G401 (cell line): ENCODE results near the gene RRP36. TPM values are rescaled to one million over a fixed set of nuclear protein-coding genes. Genes with fewer than 3 reads are reported as not detected.
A peak's percentile ranks its signal among the peaks of the same experiment; 100 is the strongest.

ENCODE experiments used
- DNase-seq: peaks from one replicate; pipeline ENCODE4 v3.0.0-alpha.2; 2015; ENCODE audit warnings: low spot score
- in situ Hi-C: cut with HindIII; loops from 2 replicates; pipeline ENCODE4 v1.10.0; 2016; ENCODE audit warnings: low sequenced_read_pairs, mixed read lengths
- total RNA-seq: library from RNA; depleted of rRNA; stranded (reverse); fragments of >200 nt; shearing (Covaris generic); gene quantifications from 2 replicates; pipeline ENCODE4 v1.2.3, GENCODE V29; 2014

RRP36 gene
- total RNA-seq, 1 experiment from 2014 or later, result 164 TPM

GRCh38 chr6:43001843-43002242, 19.6 kb upstream of the RRP36 start:
- in situ Hi-C loops, result no loop called here
- no peak for DNase-seq

- no peak for DNase-seq
- in situ Hi-C loops, result no loop called here
Measured at GRCh38 chr6:43005844-43006243, 15.6 kb upstream of the RRP36 start.

GRCh38 chr6:43006251-43006650, 15.2 kb upstream of the RRP36 start:
- DNase-seq, result no peak
- in situ Hi-C loops, result no loop called here

- in situ Hi-C loops, result no loop called here
- no peak for DNase-seq
Measured at GRCh38 chr6:43007126-43007525, 14.3 kb upstream of the RRP36 start.

- in situ Hi-C loops, result no loop called here
- peak; percentile 16 for DNase-seq
Measured at GRCh38 chr6:43009124-43009523, 12.3 kb upstream of the RRP36 start.

GRCh38 chr6:43011207-43011606, 10.2 kb upstream of the RRP36 start:
- DNase-seq, result no peak
- in situ Hi-C loops, result no loop called here

GRCh38 chr6:43012364-43012763, 9.1 kb upstream of the RRP36 start:
- DNase-seq, result no peak
- in situ Hi-C loops, result no loop called here

GRCh38 chr6:43013097-43013842, 8.2 kb upstream of the RRP36 start:
- no peak for DNase-seq
- in situ Hi-C loops, result no loop called here

GRCh38 chr6:43013843-43014433, 7.5 kb upstream of the RRP36 start, which contains the start of the genes KLHDC3 and MEA1:
KLHDC3 (plus strand) TSS chr6:43014249; CDS start chr6:43017193, 2,944 bp downstream.
MEA1 (minus strand) TSS chr6:43013946; CDS start chr6:43013813, 133 bp downstream.
- in situ Hi-C loops, result no loop called here
- peak; percentile 100 for DNase-seq

GRCh38 chr6:43014434-43014909, 7.0 kb upstream of the RRP36 start:
- in situ Hi-C loops, result no loop called here
- no peak for DNase-seq

GRCh38 chr6:43016176-43016942, 5.1 kb upstream of the RRP36 start:
- DNase-seq, result no peak

GRCh38 chr6:43016943-43017334, 4.5 kb upstream of the RRP36 start:
- DNase-seq, result no peak
- in situ Hi-C loops, result no loop called here

More at GRCh38 chr6:43016176-43016942, 5.1 kb upstream of the RRP36 start:
- in situ Hi-C loops, result no loop called here

- no peak for DNase-seq
- in situ Hi-C loops, result no loop called here
Measured at GRCh38 chr6:43019152-43019551, 2.3 kb upstream of the RRP36 start.

- no peak for DNase-seq
- in situ Hi-C loops, result no loop called here
Measured at GRCh38 chr6:43020052-43020705, 1.2 kb upstream of the RRP36 start.

- no peak for DNase-seq
- in situ Hi-C loops, result no loop called here
Measured at GRCh38 chr6:43020847-43021246, 576 bp upstream of the RRP36 start.

GRCh38 chr6:43024436-43024835, 3.0 kb downstream of the RRP36 start:
- DNase-seq, result no peak
- in situ Hi-C loops, result no loop called here

- DNase-seq, result no peak
- in situ Hi-C loops, result no loop called here
Measured at GRCh38 chr6:43026365-43026764, 4.9 kb downstream of the RRP36 start.

- in situ Hi-C loops, result no loop called here
- no peak for DNase-seq
Measured at GRCh38 chr6:43029120-43029519, 7.7 kb downstream of the RRP36 start.

- in situ Hi-C loops, result no loop called here
- DNase-seq, result no peak
Measured at GRCh38 chr6:43032326-43032725, 10.9 kb downstream of the RRP36 start.
